Large intestine (tissue), 12 donors: ENCODE data around the gene POMC. TPM values are rescaled to one million over a fixed set of nuclear protein-coding genes. Genes with fewer than 3 reads are reported as not detected.
"Not testable (repeated sequence)": the region's sequence is repeated elsewhere in the genome, so short reads cannot be mapped to it uniquely, and the experiment has no call there.

Source experiments
- DNase-seq, 2 donors: peaks; one replicate each; pipeline versions ENCODE4 v3.0.0 to v3.0.0-alpha.2; 2013
- H3K27ac ChIP-seq: one replicate; pipeline ENCODE4 v1.5.1; 2013; ENCODE audit warnings: low read length
- H3K27me3 ChIP-seq: 2 replicates; pipeline ENCODE4 v1.6.1; 2013; ENCODE audit warnings: low read length; ENCODE audit not compliant: control insufficient read depth, insufficient read depth
- H3K36me3 ChIP-seq: 2 replicates; pipeline ENCODE4 v1.6.1; 2013; ENCODE audit warnings: low read length; ENCODE audit not compliant: control insufficient read depth, insufficient read depth
- H3K4me1 ChIP-seq: one replicate; pipeline ENCODE4 v1.6.1; 2013; ENCODE audit warnings: low read length; ENCODE audit not compliant: control insufficient read depth, insufficient read depth
- H3K4me3 ChIP-seq: one replicate; pipeline ENCODE4 v1.5.1; 2013; ENCODE audit warnings: low read length
- H3K9me3 ChIP-seq: one replicate; pipeline ENCODE4 v1.6.1; 2013; ENCODE audit warnings: mild to moderate bottlenecking, low read depth, low read length, moderate library complexity; ENCODE audit not compliant: control insufficient read depth
- WGBS: methylation state at CpG from one replicate; pipeline ENCODE4 v1.1.5; 2013; ENCODE audit warnings: low lambda C conversion rate; ENCODE audit not compliant: insufficient coverage; 5-methylcytosine and 5-hydroxymethylcytosine counted together
- long read RNA-seq, 11 donors: transcript quantifications; one replicate each; lab custom pipeline, GENCODE V29; 2026
- polyA plus RNA-seq: library from polyadenylated mRNA; unstranded; fragments of 120-200 nt; gene quantifications from one replicate; pipeline ENCODE4 v1.2.1, GENCODE V29; 2013

The POMC gene
- 4.0 TPM for polyA plus RNA-seq
- long read RNA-seq, donor 1 = 0 reads
- long read RNA-seq, donor 2, partial matches to known transcripts = 6 of 6 reads
- long read RNA-seq, donor 2, other reads (novel, unspliced or antisense) = 0 of 6 reads
- long read RNA-seq, donor 3 = 0 reads
- long read RNA-seq, donor 4 = 0 reads
- long read RNA-seq, donor 5, partial matches to known transcripts = 5 of 5 reads
- long read RNA-seq, donor 5, other reads (novel, unspliced or antisense) = 0 of 5 reads
- long read RNA-seq, donor 6 = 0 reads
- long read RNA-seq, donor 7 = 0 reads
- long read RNA-seq, donor 8, partial matches to known transcripts = 5 of 5 reads
- long read RNA-seq, donor 8, other reads (novel, unspliced or antisense) = 0 of 5 reads
- long read RNA-seq, donor 9 = 0 reads
- long read RNA-seq, donor 10, partial matches to known transcripts = 17 of 18 reads
- long read RNA-seq, donor 10, other reads (novel, unspliced or antisense) = 0 of 18 reads
- long read RNA-seq, donor 11, partial matches to known transcripts = 0 of 1 reads
- long read RNA-seq, donor 11, other reads (novel, unspliced or antisense) = 0 of 1 reads

DNA sequence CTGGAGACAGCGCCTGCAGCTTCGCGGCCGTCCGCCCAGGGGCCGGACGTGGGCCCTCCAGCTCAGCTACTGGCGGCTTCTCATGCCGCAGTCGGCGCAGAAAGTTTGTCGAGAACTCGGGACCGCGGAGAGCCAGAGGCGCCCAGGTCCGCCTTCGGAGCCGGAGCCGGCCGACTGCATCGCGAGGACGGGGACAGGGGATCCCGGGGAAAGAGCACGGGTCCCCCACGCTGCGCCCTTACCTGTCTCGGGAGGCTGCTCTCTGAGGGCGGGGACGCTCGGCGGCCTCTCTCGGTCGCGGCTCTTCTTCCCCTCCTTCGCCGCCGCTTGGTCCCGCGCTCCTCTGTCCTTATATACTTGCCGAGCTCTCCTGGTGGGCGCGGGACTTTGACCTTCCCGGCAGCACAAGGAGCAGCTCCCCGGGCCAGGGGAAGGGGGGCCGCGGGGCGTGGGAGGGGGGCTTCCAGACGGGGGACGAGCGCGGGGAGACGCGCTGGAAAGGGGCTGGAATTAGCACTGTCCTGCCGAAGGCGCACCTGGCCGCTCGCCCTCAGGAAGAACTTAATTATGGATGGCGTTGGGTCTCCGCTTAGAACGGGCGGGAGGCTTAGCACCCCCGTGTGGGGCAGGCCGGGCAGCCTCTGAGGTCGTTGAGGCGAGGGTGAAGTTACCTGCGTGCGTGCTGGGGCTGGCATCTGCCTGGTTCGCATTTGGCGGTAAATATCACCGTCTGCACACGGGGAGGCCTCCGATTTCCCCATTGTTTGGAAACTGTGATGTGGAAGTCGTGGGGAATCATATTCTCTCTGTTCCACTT lies at the start of gene POMC:
POMC (minus strand) TSS at position 325 of the 817 bp plus-strand sequence. CDS start 3,808 bp downstream, outside the sequence.
- H3K36me3 ChIP-seq = no peaks in the 10 kb centered on the region
- no CpG with 5 or more reads among the region's 75 CpGs for WGBS
- peak within 1 kb of the TSS; percentile 46 for H3K4me3 ChIP-seq
- no peak within 1 kb of the TSS for H3K27ac ChIP-seq
- peaks cover 6% of the 10 kb centered on the region for H3K9me3 ChIP-seq
- DNase-seq = peak in 1 of 2 donors; percentile 66
- no peaks in the 10 kb centered on the region for H3K4me1 ChIP-seq
- H3K27me3 ChIP-seq = peaks cover 63% of the 10 kb centered on the region

DNA sequence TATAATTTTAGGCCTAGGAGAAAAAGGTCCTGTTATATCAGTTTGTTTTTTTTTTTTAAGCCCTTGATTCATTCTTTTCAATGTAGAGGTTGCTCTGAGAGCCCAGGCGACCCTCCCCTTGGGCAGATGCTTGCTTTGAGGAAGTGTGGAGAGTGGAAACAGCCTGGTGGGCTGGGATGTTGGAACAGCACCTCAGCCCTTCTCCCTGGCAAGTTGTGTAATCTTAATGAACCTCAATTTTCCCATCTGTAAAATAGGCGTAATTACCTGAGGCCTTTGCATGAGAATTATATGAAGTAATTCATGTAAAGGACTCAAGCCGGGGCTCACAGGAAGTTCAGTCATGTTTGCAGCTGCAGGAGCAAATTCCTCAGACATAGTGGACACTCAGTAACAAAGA lies 49.7 kb upstream of the POMC start:
- DNase-seq = no peak
- peaks cover 6% of the 10 kb centered on the region for H3K4me1 ChIP-seq
- no peaks in the 10 kb centered on the region for H3K27me3 ChIP-seq
- H3K36me3 ChIP-seq = no peaks in the 10 kb centered on the region
- no CpG with 5 or more reads among the region's 3 CpGs for WGBS
- H3K9me3 ChIP-seq = no peaks in the 10 kb centered on the region
- no peak overlapping the region for H3K4me3 ChIP-seq
- no peak overlapping the region for H3K27ac ChIP-seq

DNA sequence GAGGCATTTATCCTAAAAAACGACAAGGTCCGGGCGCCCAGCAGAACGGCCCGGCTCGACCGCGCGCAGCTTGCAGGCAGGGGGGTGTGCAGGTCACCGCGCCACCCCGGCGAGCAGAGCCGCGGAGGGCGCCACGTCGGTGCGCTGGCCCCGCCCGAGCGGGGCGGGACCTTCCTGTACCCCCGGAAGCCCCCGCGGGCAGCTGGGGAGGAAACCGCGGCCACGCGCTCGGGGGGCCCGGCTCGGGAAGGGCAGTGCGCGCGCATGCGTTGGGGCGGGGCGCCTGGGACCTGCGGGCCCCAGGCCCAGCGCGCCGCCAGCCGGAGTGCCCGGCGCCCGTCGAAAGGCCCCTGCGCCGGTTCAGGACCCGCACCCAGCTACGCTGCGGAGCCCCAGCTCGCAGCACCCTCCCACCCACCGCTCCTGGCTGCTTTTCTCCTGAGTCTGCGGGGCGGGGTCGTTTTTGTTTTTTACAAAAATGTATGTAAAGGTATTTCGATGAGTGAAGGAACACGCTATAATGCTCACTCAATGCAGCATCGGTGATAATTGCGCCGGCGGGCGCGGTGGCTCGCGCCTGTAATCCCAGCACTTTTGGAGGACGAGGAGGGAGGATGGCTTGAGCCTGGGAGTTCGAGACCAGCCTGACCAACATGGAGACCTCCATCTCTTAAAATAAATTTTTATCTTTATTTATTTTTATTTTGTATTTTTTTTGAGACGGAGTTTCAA lies 47.7 kb upstream of the POMC start:
- Histone ChIP-seq H3K36me3 (no peaks in the 10 kb centered on the region), H3K4me1 (peaks cover 6% of the 10 kb centered on the region), H3K27ac (peak overlapping the region; percentile 73), H3K9me3 (no peaks in the 10 kb centered on the region), H3K27me3 (no peaks in the 10 kb centered on the region), H3K4me3 (peak overlapping the region; percentile 71)
- peak; percentile 79 to 89 for DNase-seq
- 8% methylated on average over 2 of the region's 71 CpGs for WGBS

DNA sequence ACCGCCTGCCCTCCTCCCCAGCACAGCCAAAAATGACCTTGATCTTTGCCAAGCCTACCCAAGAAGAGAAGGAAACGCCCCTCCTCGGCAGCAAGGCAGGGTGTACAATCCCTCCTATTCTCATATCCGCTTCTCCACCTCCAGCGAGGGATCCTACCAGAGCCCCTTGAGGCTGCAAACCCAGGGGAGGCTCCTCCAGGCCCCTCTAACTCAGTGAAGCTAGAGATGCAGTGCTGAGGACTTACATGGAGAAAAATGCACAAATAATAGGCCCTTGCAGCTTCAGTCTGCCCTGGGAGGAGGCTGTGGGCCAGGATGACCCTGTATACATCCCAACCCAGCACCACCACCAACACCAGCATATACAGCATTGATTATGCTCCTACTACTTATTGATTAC lies 46.9 kb upstream of the POMC start:
- Histone ChIP-seq H3K27me3 (no peaks in the 10 kb centered on the region), H3K4me3 (no peak overlapping the region), H3K9me3 (no peaks in the 10 kb centered on the region), H3K36me3 (no peaks in the 10 kb centered on the region), H3K27ac (peak overlapping the region; percentile 73), H3K4me1 (peaks cover 6% of the 10 kb centered on the region)
- no CpG with 5 or more reads among the region's 5 CpGs for WGBS
- no peak for DNase-seq

DNA sequence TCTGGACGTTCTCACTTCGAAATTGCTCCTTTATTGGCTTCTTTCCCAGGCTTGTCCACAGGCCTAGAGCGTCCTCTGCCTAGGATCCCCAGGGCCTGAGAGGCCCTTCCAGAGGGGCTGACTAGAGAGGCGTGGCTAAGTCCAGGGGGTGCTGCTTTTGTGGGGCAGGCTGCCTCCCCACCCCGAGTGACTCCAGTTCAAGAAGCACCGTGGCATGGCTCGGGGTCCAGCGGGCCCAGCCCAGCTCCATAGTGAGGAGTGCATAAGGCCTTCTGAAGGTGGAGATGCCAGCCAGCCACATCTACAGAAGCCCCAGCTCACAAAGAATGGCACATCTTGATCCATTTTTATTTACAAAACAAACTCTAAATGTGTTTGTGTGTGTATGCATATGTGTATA lies 44.8 kb upstream of the POMC start:
- Histone ChIP-seq H3K27ac (no peak overlapping the region), H3K4me3 (no peak overlapping the region), H3K9me3 (no peaks in the 10 kb centered on the region), H3K4me1 (peaks cover 6% of the 10 kb centered on the region), H3K36me3 (no peaks in the 10 kb centered on the region), H3K27me3 (no peaks in the 10 kb centered on the region)
- no peak for DNase-seq
- no CpG with 5 or more reads among the region's 8 CpGs for WGBS

DNA sequence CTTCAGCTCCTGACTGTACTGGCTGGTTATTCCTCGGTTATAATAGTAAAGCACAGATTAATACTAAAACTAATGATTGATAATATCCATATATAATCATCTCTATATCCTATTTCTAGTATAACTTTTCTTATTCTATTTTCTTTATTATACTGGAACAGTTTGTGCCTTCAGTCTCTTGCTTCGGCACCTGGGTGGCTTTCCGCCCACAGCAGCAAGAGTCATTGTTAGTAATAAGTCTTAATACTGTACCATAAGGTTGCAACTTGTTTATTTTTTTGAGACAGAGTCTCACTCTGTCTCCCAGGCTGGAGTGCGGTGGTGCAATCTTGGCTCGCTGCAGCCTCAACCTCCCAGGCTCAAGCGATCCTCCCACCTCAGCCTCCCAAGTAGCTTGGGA lies 42.5 kb upstream of the POMC start:
- DNase-seq, H3K4me3 ChIP-seq, H3K27me3 ChIP-seq, H3K36me3 ChIP-seq, H3K4me1 ChIP-seq, H3K9me3 ChIP-seq, H3K27ac ChIP-seq: not testable (repeated sequence)
- WGBS = 100% methylated on average over 1 of the region's 6 CpGs

DNA sequence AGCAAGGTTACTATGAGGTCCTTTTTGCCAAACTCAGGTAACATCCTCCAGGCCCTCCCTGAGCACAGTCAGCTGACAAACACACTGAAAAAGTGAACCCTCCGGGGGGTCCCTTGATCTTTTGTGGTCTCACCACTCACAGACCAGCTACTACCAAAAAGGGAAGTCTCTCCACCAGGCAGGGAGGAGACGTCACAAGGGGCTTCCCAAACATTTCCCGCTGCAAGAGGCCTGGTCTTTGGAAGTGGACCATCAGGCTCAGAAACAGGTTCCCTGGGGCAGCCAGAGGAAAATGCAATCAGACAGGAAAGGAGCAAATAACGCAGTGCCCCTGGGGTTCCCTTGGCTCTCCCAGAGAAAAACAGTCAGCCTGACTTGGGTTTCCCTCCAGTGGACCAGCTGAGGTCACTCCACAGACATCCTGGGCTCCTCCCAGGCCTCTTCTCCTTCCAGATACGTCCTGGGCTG lies 38.7 kb upstream of the POMC start:
- DNase-seq = no peak
- no CpG with 5 or more reads among the region's 5 CpGs for WGBS
- Histone ChIP-seq H3K4me1 (no peaks in the 10 kb centered on the region), H3K9me3 (no peaks in the 10 kb centered on the region), H3K27me3 (no peaks in the 10 kb centered on the region), H3K27ac (no peak overlapping the region), H3K4me3 (no peak overlapping the region), H3K36me3 (no peaks in the 10 kb centered on the region)

DNA sequence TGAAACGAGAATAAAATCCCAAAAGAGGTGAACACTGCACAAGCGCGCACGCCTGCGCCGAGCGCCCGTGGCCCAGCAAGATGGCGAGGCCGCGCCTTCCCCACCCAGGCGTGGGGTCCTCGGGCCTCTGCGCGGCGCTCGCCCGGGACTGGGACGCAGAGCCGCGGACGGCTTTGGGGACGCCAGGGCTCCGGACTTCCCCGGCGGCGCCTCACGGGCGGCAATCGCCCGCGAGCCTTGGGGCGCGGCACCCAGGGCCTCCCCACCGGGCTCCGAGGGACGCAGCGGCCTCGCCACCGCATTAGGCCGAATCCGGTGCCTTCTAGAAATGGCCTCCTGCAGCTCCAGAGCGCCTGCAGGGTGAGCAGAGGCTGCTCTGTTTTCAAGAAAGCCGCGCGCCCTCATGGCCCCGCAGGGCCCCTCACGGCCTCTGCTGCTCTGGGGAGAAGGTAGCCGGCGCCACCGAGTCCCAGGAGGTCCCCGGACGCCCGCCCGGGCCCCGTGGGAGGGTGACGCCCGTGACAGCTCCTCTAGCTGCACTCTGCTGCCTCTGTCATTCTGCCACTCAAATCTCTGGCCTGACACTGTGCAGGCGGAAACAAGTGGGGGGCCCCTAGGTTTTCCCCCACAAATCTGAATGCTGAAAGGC lies 35.9 kb upstream of the POMC start:
- no peaks in the 10 kb centered on the region for H3K9me3 ChIP-seq
- H3K4me1 ChIP-seq = no peaks in the 10 kb centered on the region
- H3K36me3 ChIP-seq = no peaks in the 10 kb centered on the region
- WGBS = no CpG with 5 or more reads among the region's 59 CpGs
- H3K27ac ChIP-seq = no peak overlapping the region
- DNase-seq = peak in 1 of 2 donors; percentile 55
- no peaks in the 10 kb centered on the region for H3K27me3 ChIP-seq
- H3K4me3 ChIP-seq = peak overlapping the region; percentile 27

DNA sequence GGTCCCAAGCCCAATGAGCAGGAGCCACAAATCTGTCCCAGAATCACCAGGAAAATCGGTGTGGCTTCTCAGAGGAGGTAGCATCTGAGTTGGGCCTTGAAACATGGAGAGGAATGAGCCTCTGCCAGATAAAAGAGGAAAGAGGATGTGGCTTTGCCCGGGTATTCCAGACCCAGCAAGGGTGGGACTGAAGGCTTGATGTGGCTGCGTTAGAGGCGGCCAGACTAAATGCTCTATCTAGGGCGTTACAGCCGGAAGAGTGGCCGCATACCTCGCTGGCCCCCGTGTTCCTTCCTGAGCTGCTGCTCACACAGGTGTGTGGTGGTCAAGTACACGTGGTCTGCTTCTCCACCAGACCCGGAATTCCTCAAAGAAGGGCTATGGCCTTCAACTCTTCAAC lies 33.9 kb upstream of the POMC start:
- Histone ChIP-seq H3K36me3 (no peaks in the 10 kb centered on the region), H3K27me3 (no peaks in the 10 kb centered on the region), H3K4me1 (no peaks in the 10 kb centered on the region), H3K4me3 (no peak overlapping the region), H3K27ac (no peak overlapping the region), H3K9me3 (no peaks in the 10 kb centered on the region)
- WGBS = no CpG with 5 or more reads among the region's 11 CpGs
- DNase-seq = no peak
